Naive B cell (primary cell): ENCODE data around the gene CSAG3. TPM values are rescaled to one million over a fixed set of nuclear protein-coding genes. Genes with fewer than 3 reads are reported as not detected.
"Not testable (repeated sequence)": the region's sequence is repeated elsewhere in the genome, so short reads cannot be mapped to it uniquely, and the experiment has no call there.

ENCODE experiments used
- ATAC-seq, 2 donors: fragments of 150-1000 bp; cut with Tn5 transposase; 2 replicates each; pipeline ENCODE4 v1.10.0; 2021; ENCODE audit warnings: low read depth in 2 of 2, mild to moderate bottlenecking in 2 of 2, moderate library complexity in 2 of 2
- DNase-seq: peaks from one replicate; pipeline ENCODE4 v3.0.0; 2022
- H3K27ac Mint-ChIP-seq, 6 donors: one replicate each; pipeline ENCODE4 v1.8.0; 2020 to 2022; ENCODE audit warnings: mild to moderate bottlenecking in 6 of 6, mixed read lengths in 6 of 6, moderate library complexity in 5 of 6, inconsistent platforms in 2 of 6
- H3K27me3 Mint-ChIP-seq, 3 donors: one replicate each; pipeline ENCODE4 v1.8.0; 2021 to 2022; ENCODE audit warnings: mixed read lengths in 3 of 3, mild to moderate bottlenecking in 1 of 3
- H3K36me3 Mint-ChIP-seq, 2 donors: one replicate each; pipeline ENCODE4 v1.8.0; 2020 to 2022; ENCODE audit warnings: mixed read lengths in 2 of 2, inconsistent platforms in 1 of 2, mild to moderate bottlenecking in 1 of 2
- H3K4me1 Mint-ChIP-seq, 3 donors: one replicate each; pipeline ENCODE4 v1.8.0; 2020 to 2022; ENCODE audit warnings: mixed read lengths in 3 of 3, inconsistent platforms in 1 of 3, mild to moderate bottlenecking in 1 of 3, moderate library complexity in 1 of 3
- H3K4me3 Mint-ChIP-seq, 8 donors: one replicate each; pipeline ENCODE4 v1.8.0; 2020 to 2022; ENCODE audit warnings: mild to moderate bottlenecking in 8 of 8, mixed read lengths in 8 of 8, moderate library complexity in 8 of 8, inconsistent platforms in 2 of 8
- H3K9me3 Mint-ChIP-seq, 7 donors: one replicate each; pipeline ENCODE4 v1.8.0; 2020 to 2022; ENCODE audit warnings: mixed read lengths in 7 of 7, mild to moderate bottlenecking in 5 of 7, inconsistent platforms in 2 of 7, moderate library complexity in 1 of 7
- polyA plus RNA-seq, 6 donors: library from polyadenylated mRNA; unstranded; fragments of 300-500 nt; fragmentation: Illumina TruSeq; gene quantifications; one replicate each; pipeline ENCODE4 v1.2.3, GENCODE V29; 2021; ENCODE audit warnings: low read depth in 6 of 6

The CSAG3 gene
- polyA plus RNA-seq, 6 donors from 2014 or later = not detected

GRCh38 chrX:152759544-152759943 is 526 bp downstream of the CSAG3 start:
- H3K27me3 Mint-ChIP-seq, ATAC-seq, H3K9me3 Mint-ChIP-seq, DNase-seq, H3K27ac Mint-ChIP-seq, H3K4me3 Mint-ChIP-seq, H3K36me3 Mint-ChIP-seq, H3K4me1 Mint-ChIP-seq: not testable (repeated sequence)

GRCh38 chrX:152761582-152761981 is 2.6 kb downstream of the CSAG3 start:
- ATAC-seq = not testable (repeated sequence)

GRCh38 chrX:152766562-152766961 is 7.5 kb downstream of the CSAG3 start:
- not testable (repeated sequence) for DNase-seq, H3K9me3 Mint-ChIP-seq, ATAC-seq, H3K27ac Mint-ChIP-seq, H3K4me3 Mint-ChIP-seq, H3K27me3 Mint-ChIP-seq, H3K4me1 Mint-ChIP-seq, H3K36me3 Mint-ChIP-seq

More at GRCh38 chrX:152761582-152761981, 2.6 kb downstream of the CSAG3 start:
- not testable (repeated sequence) for H3K4me3 Mint-ChIP-seq, DNase-seq, H3K36me3 Mint-ChIP-seq, H3K27me3 Mint-ChIP-seq, H3K9me3 Mint-ChIP-seq, H3K4me1 Mint-ChIP-seq, H3K27ac Mint-ChIP-seq

GRCh38 chrX:152769549-152770289 is 10.7 kb downstream of the CSAG3 start, which contains the start of gene MAGEA6:
TSS of gene MAGEA6 (minus strand) at chrX:152769689. CDS start at chrX:152767650, 2,039 bp downstream.
- not testable (repeated sequence) for H3K27me3 Mint-ChIP-seq, H3K9me3 Mint-ChIP-seq, H3K27ac Mint-ChIP-seq, DNase-seq, H3K4me1 Mint-ChIP-seq, H3K4me3 Mint-ChIP-seq, H3K36me3 Mint-ChIP-seq, ATAC-seq

- H3K4me1 Mint-ChIP-seq, H3K27me3 Mint-ChIP-seq, H3K4me3 Mint-ChIP-seq, ATAC-seq, DNase-seq, H3K9me3 Mint-ChIP-seq, H3K36me3 Mint-ChIP-seq, H3K27ac Mint-ChIP-seq: not testable (repeated sequence)
Observed at GRCh38 chrX:152787062-152787461, 28.0 kb downstream of the CSAG3 start.

- no peak for ATAC-seq
- DNase-seq = no peak
- no peak overlapping the region for H3K4me3 Mint-ChIP-seq
- H3K27ac Mint-ChIP-seq = no peak overlapping the region
- H3K36me3 Mint-ChIP-seq = no peaks in the 10 kb centered on the region
- H3K9me3 Mint-ChIP-seq = peaks cover 0 to 2% (median 0%) of the 10 kb centered on the region in 7 donors
- H3K4me1 Mint-ChIP-seq = no peaks in the 10 kb centered on the region
- H3K27me3 Mint-ChIP-seq = peaks cover 9 to 19% (median 19%) of the 10 kb centered on the region in 3 donors
Observed at GRCh38 chrX:152798945-152799344, 39.9 kb downstream of the CSAG3 start.

- DNase-seq (no peak), ATAC-seq (no peak)
- Mint-ChIP-seq H3K4me1 (no peaks in the 10 kb centered on the region), H3K36me3 (no peaks in the 10 kb centered on the region), H3K4me3 (no peak overlapping the region), H3K27me3 (peaks cover 6 to 42% (median 35%) of the 10 kb centered on the region in 3 donors), H3K9me3 (peaks cover 0 to 2% (median 0%) of the 10 kb centered on the region in 7 donors), H3K27ac (peak overlapping the region in 1 of 6 donors; percentile 89)
Observed at GRCh38 chrX:152806035-152806434, 47.0 kb downstream of the CSAG3 start.

Other genes starting within 250 kb of the CSAG3 start
- not detected for gene GABRQ, start 121.3 kb upstream of the CSAG3 start, polyA plus RNA-seq
- not detected for gene MAGEA3, start 60.4 kb upstream of the CSAG3 start, polyA plus RNA-seq
- gene CSAG2, start 49.9 kb upstream of the CSAG3 start, polyA plus RNA-seq = not detected
- not detected for gene MAGEA2B, start 44.6 kb upstream of the CSAG3 start, polyA plus RNA-seq
- not detected for gene CSAG1, start 25.5 kb upstream of the CSAG3 start, polyA plus RNA-seq
- not detected for gene MAGEA12, start 25.5 kb upstream of the CSAG3 start, polyA plus RNA-seq
- gene MAGEA2, start 5.4 kb upstream of the CSAG3 start, polyA plus RNA-seq = not detected
- not detected for gene MAGEA6, start 10.5 kb downstream of the CSAG3 start, polyA plus RNA-seq
- gene CETN2, start 71.5 kb downstream of the CSAG3 start, polyA plus RNA-seq = 10 to 100 TPM; 21.4 to 34.3 (median 26.9) TPM
- gene NSDHL, start 71.8 kb downstream of the CSAG3 start, polyA plus RNA-seq = 10 to 100 TPM; 10.8 to 20.0 (median 15.4) TPM
- 1 to 10 TPM in 5 of 6 donors, under 1 TPM in 1; 0.55 to 4.3 (median 2.4) TPM for gene ZNF185, start 138.8 kb downstream of the CSAG3 start, polyA plus RNA-seq
- under 1 TPM in 3 of 6 donors, not detected in 3; 0.08 to 0.09 (median 0.08) TPM for gene PNMA5, start 234.9 kb downstream of the CSAG3 start, polyA plus RNA-seq